ENCODE data around the gene OR4C11.

OR4C11 gene

GRCh38 chr11:55607545-55607944, at the start of gene OR4C11:
TSS of gene OR4C11 (minus strand) at chr11:55607645. CDS start at chr11:55604373, 3,272 bp downstream.
- DNase-seq (ENCODE audit: low read depth), result no peak

GRCh38 chr11:55655096-55655495, 47.7 kb upstream of the OR4C11 start:
- no peak for DNase-seq (ENCODE audit: low read depth)

GRCh38 chr11:55652560-55652959, 45.1 kb upstream of the OR4C11 start:
- no peak for DNase-seq (ENCODE audit: low read depth)

GRCh38 chr11:55648027-55648426, 40.6 kb upstream of the OR4C11 start, which contains the start of gene OR4S2:
TSS of gene OR4S2 (plus strand) at chr11:55648327. CDS start at chr11:55650904, 2,577 bp downstream.
- DNase-seq (ENCODE audit: low read depth), result no peak

- DNase-seq (ENCODE audit: low read depth), result no peak
Observed at GRCh38 chr11:55634813-55635212, 27.4 kb upstream of the OR4C11 start, which contains the start of gene OR4P4. TSS of gene OR4P4 (plus strand) at chr11:55635113.

- DNase-seq (ENCODE audit: low read depth), result no peak
Observed at GRCh38 chr11:55624531-55624930, 17.1 kb upstream of the OR4C11 start.

- no peak for DNase-seq (ENCODE audit: low read depth)
Observed at GRCh38 chr11:55572548-55572947, 34.9 kb downstream of the OR4C11 start.

- DNase-seq (ENCODE audit: low read depth), result no peak
Observed at GRCh38 chr11:55571828-55572227, 35.6 kb downstream of the OR4C11 start, which contains the start of gene OR4C16. TSS of gene OR4C16 (plus strand) at chr11:55572128. CDS start at chr11:55572128, 0 bp downstream.

GRCh38 chr11:55554169-55554568, 53.3 kb downstream of the OR4C11 start, which contains the start of gene OR4C15:
TSS of gene OR4C15 (plus strand) at chr11:55554469. CDS start at chr11:55554469, 0 bp downstream.
- DNase-seq (ENCODE audit: low read depth), result no peak

Measured in HS-27A (cell line).